Measurements from ENCODE around the gene SLC25A33.

- TF ChIP-seq CTCF (IDR thresholded peaks at IDR 0.05; ENCODE audit: insufficient read depth, low read length, poor library complexity, severe bottlenecking) = no peak
- no peak for TF ChIP-seq EZH2phosphoT487 (conservative IDR thresholded peaks at IDR 0.05; ENCODE audit: low read length)
These were observed 548 bp upstream of the SLC25A33 start for GRCh38 chr1:9538669-9539164.

All from SU-DHL-6 (cell line).